DND-41 (cell line): Measurements from ENCODE around the gene OVOL2.

Source experiments
- ATAC-seq: fragments of 200-7000 bp; cut with Tn5 transposase; 3 replicates; pipeline ENCODE4 v1.9.1; 2021; ENCODE audit warnings: low read depth; ENCODE audit not compliant: insufficient read depth
- DNase-seq: peaks from one replicate; pipeline ENCODE4 v3.0.0-alpha.2; 2020
- H2AFZ ChIP-seq: 2 replicates; pipeline ENCODE4 v1.6.0; 2012; ENCODE audit warnings: low read depth, low read length
- H3K27ac ChIP-seq: 2 replicates; pipeline ENCODE4 v1.5.1; 2012; ENCODE audit warnings: low read length, inconsistent platforms
- H3K27me3 ChIP-seq: fragments of 200-600 bp; sonication (generic); 2 replicates; pipeline ENCODE4 v1.6.0; 2012; ENCODE audit warnings: low read length, mild to moderate bottlenecking, inconsistent platforms; ENCODE audit not compliant: insufficient read depth, poor library complexity
- H3K36me3 ChIP-seq: 2 replicates; pipeline ENCODE4 v1.5.1; 2012; ENCODE audit warnings: low read length, inconsistent platforms; ENCODE audit not compliant: insufficient read depth
- H3K4me1 ChIP-seq: 2 replicates; pipeline ENCODE4 v1.5.1; 2012; ENCODE audit warnings: mild to moderate bottlenecking, low read length; ENCODE audit not compliant: insufficient read depth
- H3K4me2 ChIP-seq: 2 replicates; pipeline ENCODE4 v1.6.0; 2012; ENCODE audit warnings: mild to moderate bottlenecking, moderate library complexity, low read length, inconsistent platforms; ENCODE audit not compliant: insufficient read depth
- H3K4me3 ChIP-seq, 2 experiments: fragments of 200-600 bp in 1 of 2; shearing (Covaris generic) in 1 of 2; 2 replicates each; pipeline ENCODE4 v1.5.1; 2012 to 2016; ENCODE audit warnings: inconsistent platforms in 2 of 2, low read length in 2 of 2, mild to moderate bottlenecking in 2 of 2, low read depth in 1 of 2, moderate library complexity in 1 of 2
- H3K79me2 ChIP-seq: 2 replicates; pipeline ENCODE4 v1.6.0; 2012; ENCODE audit warnings: low read length, inconsistent platforms; ENCODE audit not compliant: insufficient read depth
- H3K9ac ChIP-seq: 2 replicates; pipeline ENCODE4 v1.6.0; 2012; ENCODE audit warnings: low read depth, mild to moderate bottlenecking, inconsistent platforms, low read length, moderate library complexity
- H3K9me3 ChIP-seq: 2 replicates; pipeline ENCODE4 v1.5.1; 2012; ENCODE audit warnings: low read length, moderate library complexity, mild to moderate bottlenecking, inconsistent platforms; ENCODE audit not compliant: insufficient read depth, severe bottlenecking
- H4K20me1 ChIP-seq: 2 replicates; pipeline ENCODE4 v1.6.0; 2012; ENCODE audit warnings: low read length; ENCODE audit not compliant: insufficient read depth
- EZH2 ChIP-seq: IDR thresholded peaks from 3 replicates; pipeline ENCODE4 v1.6.1; 2012; ENCODE audit warnings: borderline replicate concordance, low read depth, mild to moderate bottlenecking, moderate library complexity, low read length, inconsistent platforms; ENCODE audit not compliant: severe bottlenecking
- TF ChIP-seq, protein P1 (sequence below): IDR thresholded peaks from 2 replicates; pipeline ENCODE4 v1.5.1; 2012; ENCODE audit warnings: borderline replicate concordance, low read length, moderate library complexity, mild to moderate bottlenecking; ENCODE audit not compliant: poor library complexity, severe bottlenecking; ENCODE audit errors: extremely low read depth

OVOL2 gene

DNA sequence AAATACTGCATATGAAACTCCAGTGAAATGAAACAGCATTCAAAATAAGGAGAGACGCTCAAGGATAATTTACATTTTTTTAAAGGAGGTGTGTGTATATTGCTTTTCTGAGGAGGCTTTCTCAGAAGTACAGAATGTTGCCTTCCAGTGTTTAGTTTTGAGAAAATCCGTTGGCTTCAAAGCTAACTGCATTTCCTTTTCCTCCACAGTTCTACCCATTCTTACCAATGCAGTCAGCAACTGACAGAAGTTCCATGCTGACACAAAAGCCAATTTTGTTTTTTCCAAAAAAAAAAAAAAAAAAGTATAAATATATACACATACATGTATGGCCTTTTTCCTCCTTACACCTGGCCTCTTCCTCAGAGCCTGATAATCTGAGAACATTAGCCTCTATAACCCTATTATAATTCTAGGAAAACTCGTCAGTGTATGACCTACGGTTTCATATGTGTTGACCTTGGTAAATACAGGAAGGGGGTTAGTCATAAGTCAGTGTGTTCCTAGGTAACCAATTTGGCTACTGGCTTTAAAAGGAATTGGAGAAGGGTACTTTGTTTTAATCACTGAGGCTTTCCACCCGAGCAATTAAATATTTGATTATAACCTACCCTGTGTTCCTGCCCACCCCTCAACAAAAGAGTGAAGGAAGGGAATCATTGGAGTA is 64.7 kb downstream of the OVOL2 start:
- Histone ChIP-seq H3K27ac (no peak overlapping the region), H3K4me1 (no peaks in the 10 kb centered on the region), H3K36me3 (peaks cover 35% of the 10 kb centered on the region), H3K9ac (no peak overlapping the region), H2AFZ (no peak overlapping the region), H3K4me3 (no peak overlapping the region), H3K4me2 (no peak overlapping the region), H4K20me1 (peaks cover 7% of the 10 kb centered on the region), H3K27me3 (no peaks in the 10 kb centered on the region), H3K79me2 (peaks cover 7% of the 10 kb centered on the region), H3K9me3 (no peaks in the 10 kb centered on the region)
- ATAC-seq: 0 out of 3 replicates have a peak, but pooled peaks have one; percentile 38
- DNase-seq: no peak
- no peak for TF ChIP-seq EZH2
- TF ChIP-seq, protein P1, sequence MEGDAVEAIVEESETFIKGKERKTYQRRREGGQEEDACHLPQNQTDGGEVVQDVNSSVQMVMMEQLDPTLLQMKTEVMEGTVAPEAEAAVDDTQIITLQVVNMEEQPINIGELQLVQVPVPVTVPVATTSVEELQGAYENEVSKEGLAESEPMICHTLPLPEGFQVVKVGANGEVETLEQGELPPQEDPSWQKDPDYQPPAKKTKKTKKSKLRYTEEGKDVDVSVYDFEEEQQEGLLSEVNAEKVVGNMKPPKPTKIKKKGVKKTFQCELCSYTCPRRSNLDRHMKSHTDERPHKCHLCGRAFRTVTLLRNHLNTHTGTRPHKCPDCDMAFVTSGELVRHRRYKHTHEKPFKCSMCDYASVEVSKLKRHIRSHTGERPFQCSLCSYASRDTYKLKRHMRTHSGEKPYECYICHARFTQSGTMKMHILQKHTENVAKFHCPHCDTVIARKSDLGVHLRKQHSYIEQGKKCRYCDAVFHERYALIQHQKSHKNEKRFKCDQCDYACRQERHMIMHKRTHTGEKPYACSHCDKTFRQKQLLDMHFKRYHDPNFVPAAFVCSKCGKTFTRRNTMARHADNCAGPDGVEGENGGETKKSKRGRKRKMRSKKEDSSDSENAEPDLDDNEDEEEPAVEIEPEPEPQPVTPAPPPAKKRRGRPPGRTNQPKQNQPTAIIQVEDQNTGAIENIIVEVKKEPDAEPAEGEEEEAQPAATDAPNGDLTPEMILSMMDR: peak; percentile 2

DNA sequence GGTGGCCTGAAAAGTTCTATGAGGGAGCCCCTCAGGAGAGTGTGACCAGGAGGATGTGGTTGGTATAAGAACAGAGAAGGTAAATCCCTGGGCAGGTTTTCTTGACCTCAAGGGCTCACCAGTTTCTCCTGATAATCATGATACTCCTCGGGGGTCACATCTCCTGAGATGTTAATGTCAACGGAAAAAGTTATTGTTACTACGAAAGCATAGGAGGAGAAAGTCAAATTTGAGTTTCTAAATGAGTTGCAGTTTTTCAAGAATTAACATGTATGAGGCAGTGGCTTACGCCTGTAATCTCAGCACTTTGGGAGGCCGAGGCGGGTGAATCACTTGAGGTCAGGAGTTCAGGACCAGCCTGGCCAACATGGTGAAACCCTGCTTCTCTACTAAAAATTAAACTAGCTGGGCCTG is 65.5 kb downstream of the OVOL2 start:
- 0 out of 3 replicates have a peak, but pooled peaks have one; percentile 6 for ATAC-seq

DNA sequence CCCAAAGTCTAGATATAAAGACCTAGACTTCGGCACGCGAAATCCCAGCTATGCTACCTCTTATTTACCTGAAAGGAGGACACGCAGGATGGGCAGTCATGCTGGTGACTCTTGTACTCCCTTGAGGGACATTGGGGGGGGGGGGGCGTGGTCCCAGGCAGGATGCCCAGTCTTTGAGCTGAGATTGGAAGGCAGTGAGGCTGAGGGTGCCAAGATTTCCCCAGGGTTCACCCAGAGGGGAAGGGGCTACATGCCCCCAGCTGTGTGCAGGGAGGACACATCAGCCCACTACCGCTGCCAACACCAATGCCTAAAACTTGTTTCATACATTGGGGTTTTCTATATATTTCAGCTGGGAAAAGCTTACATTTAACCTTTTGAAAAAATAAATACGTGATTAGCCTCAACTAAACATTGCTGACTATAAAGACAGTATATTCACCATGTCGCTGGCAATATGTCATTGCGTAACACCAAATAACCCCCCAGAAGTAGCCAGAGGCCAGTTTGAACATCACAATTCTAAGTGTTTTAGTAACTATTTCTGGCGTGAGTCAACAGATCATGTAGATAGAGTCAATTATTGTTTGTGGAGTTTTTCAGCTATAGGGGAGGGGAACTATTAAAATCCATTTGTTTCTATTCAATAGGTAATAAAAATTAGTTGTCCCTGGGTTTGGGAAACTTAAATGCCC is 67.3 kb downstream of the OVOL2 start:
- peaks cover 33% of the 10 kb centered on the region for H3K79me2 ChIP-seq
- TF ChIP-seq, protein P1: no peak
- no peak for TF ChIP-seq EZH2
- H3K4me1 ChIP-seq: no peaks in the 10 kb centered on the region
- H4K20me1 ChIP-seq: peaks cover 16% of the 10 kb centered on the region
- no peak overlapping the region for H3K4me2 ChIP-seq
- no peak for ATAC-seq
- no peaks in the 10 kb centered on the region for H3K9me3 ChIP-seq
- H3K36me3 ChIP-seq: peaks cover 60% of the 10 kb centered on the region
- DNase-seq: no peak
- H2AFZ ChIP-seq: no peak overlapping the region
- no peak overlapping the region for H3K9ac ChIP-seq
- no peak overlapping the region for H3K27ac ChIP-seq
- no peak overlapping the region for H3K4me3 ChIP-seq
- no peaks in the 10 kb centered on the region for H3K27me3 ChIP-seq

More for the DNA sequence above, 65.5 kb downstream of the OVOL2 start:
- Histone ChIP-seq H4K20me1 (peaks cover 8% of the 10 kb centered on the region), H3K36me3 (peaks cover 42% of the 10 kb centered on the region), H3K27me3 (no peaks in the 10 kb centered on the region), H2AFZ (no peak overlapping the region), H3K9me3 (no peaks in the 10 kb centered on the region), H3K4me2 (no peak overlapping the region), H3K4me1 (no peaks in the 10 kb centered on the region), H3K4me3 (no peak overlapping the region), H3K79me2 (peaks cover 15% of the 10 kb centered on the region), H3K9ac (no peak overlapping the region), H3K27ac (no peak overlapping the region)
- no peak for DNase-seq
- TF ChIP-seq, protein P1: no peak
- TF ChIP-seq EZH2: no peak
